ENCODE results near the gene SFXN2. TPM values are rescaled to one million over a fixed set of nuclear protein-coding genes. Genes with fewer than 3 reads are reported as not detected.
A peak's percentile ranks its signal among the peaks of the same experiment; 100 is the strongest.

SFXN2 gene
- total and polyA plus RNA-seq, 12 donors: 0.91 to 12.2 (median 5.7) TPM

DNA sequence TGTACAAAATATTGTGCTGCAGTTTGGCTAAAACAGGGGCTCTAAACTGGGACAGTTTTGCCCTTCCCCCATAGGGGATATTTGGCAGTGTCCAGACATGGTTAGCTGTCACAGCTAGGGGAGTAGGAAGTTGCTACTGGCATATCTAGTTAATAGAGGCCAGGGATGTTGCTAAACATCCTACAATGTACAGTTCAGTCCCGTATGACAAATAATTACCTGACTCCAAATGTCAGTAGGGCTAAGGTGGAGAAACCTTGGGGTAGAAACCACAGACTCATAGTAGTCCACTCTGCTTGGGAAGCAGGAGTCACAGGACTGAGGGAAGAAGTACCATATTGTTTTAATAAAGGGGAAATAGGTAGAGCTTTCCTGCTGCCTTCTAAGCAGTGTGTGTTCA, 69.1 kb downstream of the SFXN2 start:
- intact Hi-C loops (cut with DNase I): no loop called here
- H3K4me3 ChIP-seq: no peak overlapping the region

DNA sequence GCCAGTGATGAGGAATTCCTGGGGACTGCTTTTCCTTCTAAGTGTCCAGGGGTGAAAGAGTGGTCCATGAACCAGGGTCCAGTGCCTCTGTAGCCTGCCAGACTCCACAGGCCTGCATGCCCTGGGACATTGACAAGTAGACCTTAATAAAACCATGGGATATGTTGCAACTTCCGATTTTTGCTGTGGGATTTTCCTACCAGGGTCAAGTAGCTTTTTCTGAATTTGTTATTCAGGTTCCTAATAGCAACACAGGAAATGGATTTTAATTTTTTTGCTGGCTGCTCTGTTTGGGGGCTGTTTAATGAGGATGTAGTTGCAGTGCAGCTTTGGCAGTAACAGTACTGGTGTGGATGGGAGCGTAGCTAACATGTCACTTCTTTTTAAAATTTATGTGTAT, 71.4 kb downstream of the SFXN2 start:
- H3K36me3 ChIP-seq (replicated peaks in 1 of 2): no peaks in the 10 kb centered on the region

More for the DNA sequence above, 69.1 kb downstream of the SFXN2 start:
- no peaks in the 10 kb centered on the region for H3K27me3 ChIP-seq
- peaks cover 71 to 84% of the 10 kb centered on the region in 2 donors for H3K4me1 ChIP-seq (replicated peaks in 1 of 2)
- H3K9me3 ChIP-seq (replicated peaks in 1 of 3): no peaks in the 10 kb centered on the region
- no peaks in the 10 kb centered on the region for H3K36me3 ChIP-seq (replicated peaks in 1 of 2)
- TF ChIP-seq, protein P1, sequence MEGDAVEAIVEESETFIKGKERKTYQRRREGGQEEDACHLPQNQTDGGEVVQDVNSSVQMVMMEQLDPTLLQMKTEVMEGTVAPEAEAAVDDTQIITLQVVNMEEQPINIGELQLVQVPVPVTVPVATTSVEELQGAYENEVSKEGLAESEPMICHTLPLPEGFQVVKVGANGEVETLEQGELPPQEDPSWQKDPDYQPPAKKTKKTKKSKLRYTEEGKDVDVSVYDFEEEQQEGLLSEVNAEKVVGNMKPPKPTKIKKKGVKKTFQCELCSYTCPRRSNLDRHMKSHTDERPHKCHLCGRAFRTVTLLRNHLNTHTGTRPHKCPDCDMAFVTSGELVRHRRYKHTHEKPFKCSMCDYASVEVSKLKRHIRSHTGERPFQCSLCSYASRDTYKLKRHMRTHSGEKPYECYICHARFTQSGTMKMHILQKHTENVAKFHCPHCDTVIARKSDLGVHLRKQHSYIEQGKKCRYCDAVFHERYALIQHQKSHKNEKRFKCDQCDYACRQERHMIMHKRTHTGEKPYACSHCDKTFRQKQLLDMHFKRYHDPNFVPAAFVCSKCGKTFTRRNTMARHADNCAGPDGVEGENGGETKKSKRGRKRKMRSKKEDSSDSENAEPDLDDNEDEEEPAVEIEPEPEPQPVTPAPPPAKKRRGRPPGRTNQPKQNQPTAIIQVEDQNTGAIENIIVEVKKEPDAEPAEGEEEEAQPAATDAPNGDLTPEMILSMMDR (IDR thresholded peaks at IDR 0.05): no peak
- TF ChIP-seq POLR2A (IDR thresholded peaks at IDR 0.05): no peak
- peak overlapping the region; percentile 63 to 96 (median 92) for H3K27ac ChIP-seq
- 33 to 58% (median 39%) methylated on average over 1 of the region's 1 CpG for WGBS, 4 donors
- no peak for DNase-seq

DNA sequence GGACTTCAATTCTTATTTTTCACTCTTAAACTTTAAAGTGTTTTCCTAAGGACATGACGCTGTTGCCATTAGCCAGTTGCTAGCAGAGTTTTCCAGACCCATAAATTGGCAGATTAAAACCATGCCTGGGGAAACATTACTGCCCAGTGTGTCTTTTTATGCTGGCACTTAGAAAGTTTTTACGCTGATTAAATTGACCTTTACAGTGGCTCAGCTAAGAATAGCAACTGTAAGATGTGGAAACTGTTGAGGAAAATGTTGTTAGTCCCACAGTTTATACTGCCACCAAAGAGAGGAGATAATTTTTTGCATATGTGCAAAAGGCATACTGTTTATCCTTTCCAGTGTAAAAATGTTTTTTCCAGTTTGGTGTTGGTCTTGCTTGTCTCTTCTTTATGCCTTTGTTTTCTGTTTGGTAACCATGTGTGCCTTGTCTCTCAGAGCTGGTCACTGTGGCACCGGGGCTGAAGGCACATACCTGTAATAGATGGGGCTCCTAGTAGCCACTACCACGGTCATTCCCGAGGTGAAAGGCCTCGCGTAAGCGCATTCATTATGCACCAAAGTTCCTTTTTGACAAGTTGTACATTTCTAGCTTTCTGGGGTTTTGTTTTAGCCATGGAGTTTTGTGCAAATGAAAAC, 77.4 kb downstream of the SFXN2 start:
- Histone ChIP-seq H3K27me3 (no peaks in the 10 kb centered on the region), H3K9me3 (replicated peaks in 1 of 3) (no peaks in the 10 kb centered on the region), H3K4me3 (no peak overlapping the region), H3K27ac (peak overlapping the region in 3 of 5 donors; percentile 12 to 57 (median 37)), H3K4me1 (replicated peaks in 1 of 2) (peaks cover 27 to 66% of the 10 kb centered on the region in 2 donors), H3K36me3 (replicated peaks in 1 of 2) (no peaks in the 10 kb centered on the region)
- no peak for TF ChIP-seq POLR2A (IDR thresholded peaks at IDR 0.05)
- TF ChIP-seq, protein P1 (IDR thresholded peaks at IDR 0.05): no peak
- intact Hi-C loops (cut with DNase I): loop anchor here in 1 of 2 donors (5.0 kb wide), 1 partner anchor 35 kb away; no protein-coding TSS in a partner anchor
- WGBS, 4 donors: 53 to 59% (median 54%) methylated on average over 8 of the region's 8 CpGs
- DNase-seq: no peak

More for the DNA sequence above, 71.4 kb downstream of the SFXN2 start:
- DNase-seq: peak in 4 of 7 donors; percentile 44 to 69 (median 56)
- Histone ChIP-seq H3K27ac (peak overlapping the region in 4 of 5 donors; percentile 13 to 77 (median 50)), H3K27me3 (no peaks in the 10 kb centered on the region), H3K4me3 (no peak overlapping the region), H3K9me3 (replicated peaks in 1 of 3) (no peaks in the 10 kb centered on the region), H3K4me1 (replicated peaks in 1 of 2) (peaks cover 51 to 62% of the 10 kb centered on the region in 2 donors)
- intact Hi-C loops (cut with DNase I): no loop called here
- TF ChIP-seq, protein P1 (IDR thresholded peaks at IDR 0.05): no peak
- TF ChIP-seq POLR2A (IDR thresholded peaks at IDR 0.05): no peak
- 17 to 29% (median 20%) methylated on average over 2 of the region's 2 CpGs for WGBS, 4 donors

Other genes with a start within 250 kb of the SFXN2 start
- gene ACTR1A, start 211.9 kb upstream of the SFXN2 start, total RNA-seq: 100 to 1,000 TPM in 6 of 9 donors, 10 to 100 TPM in 3; 80.4 to 154 (median 108) TPM
- gene ACTR1A, start 211.9 kb upstream of the SFXN2 start, polyA plus RNA-seq: 100 to 1,000 TPM in 2 of 3 donors, 10 to 100 TPM in 1; 68.1 to 117 (median 102) TPM
- gene SUFU, start 210.7 kb upstream of the SFXN2 start, total RNA-seq: 10 to 100 TPM in 6 of 9 donors, 1 to 10 TPM in 3; 5.8 to 20.2 (median 12.5) TPM
- gene SUFU, start 210.7 kb upstream of the SFXN2 start, polyA plus RNA-seq: 10 to 100 TPM in 1 of 3 donors, 1 to 10 TPM in 2; 4.3 to 11.8 (median 8.3) TPM
- 100 to 1,000 TPM in 7 of 9 donors, 10 to 100 TPM in 2; 21.6 to 175 (median 133) TPM for gene TRIM8, start 70.2 kb upstream of the SFXN2 start, total RNA-seq
- 10 to 100 TPM; 45.0 to 57.6 (median 53.0) TPM for gene TRIM8, start 70.2 kb upstream of the SFXN2 start, polyA plus RNA-seq
- 10 to 100 TPM in 4 of 9 donors, 1 to 10 TPM in 5; 4.8 to 13.2 (median 9.9) TPM for gene ARL3, start 239 bp upstream of the SFXN2 start, total RNA-seq
- gene ARL3, start 239 bp upstream of the SFXN2 start, polyA plus RNA-seq: 10 to 100 TPM in 1 of 3 donors, 1 to 10 TPM in 2; 6.4 to 20.5 (median 7.6) TPM
- 100 to 1,000 TPM in 7 of 9 donors, 10 to 100 TPM in 2; 53.5 to 231 (median 118) TPM for gene WBP1L, start 29.3 kb downstream of the SFXN2 start, total RNA-seq
- 10 to 100 TPM; 38.5 to 48.5 (median 46.7) TPM for gene WBP1L, start 29.3 kb downstream of the SFXN2 start, polyA plus RNA-seq
- over 10,000 TPM in 6 of 9 donors, 1,000 to 10,000 TPM in 3; 5,772 to 29,109 (median 18,025) TPM for gene CYP17A1, start 122.8 kb downstream of the SFXN2 start, total RNA-seq
- over 10,000 TPM in 2 of 3 donors, 1,000 to 10,000 TPM in 1; 2,313 to 37,742 (median 10,572) TPM for gene CYP17A1, start 122.8 kb downstream of the SFXN2 start, polyA plus RNA-seq
- gene BORCS7, start 139.6 kb downstream of the SFXN2 start, total RNA-seq: 100 to 1,000 TPM in 3 of 9 donors, 10 to 100 TPM in 6; 49.7 to 154 (median 73.8) TPM
- gene BORCS7, start 139.6 kb downstream of the SFXN2 start, polyA plus RNA-seq: 10 to 100 TPM; 46.9 to 90.8 (median 63.1) TPM
- gene AS3MT, start 154.8 kb downstream of the SFXN2 start, total RNA-seq: 100 to 1,000 TPM; 177 to 361 (median 325) TPM
- 100 to 1,000 TPM; 275 to 910 (median 281) TPM for gene AS3MT, start 154.8 kb downstream of the SFXN2 start, polyA plus RNA-seq
- 10 to 100 TPM; 15.9 to 52.0 (median 40.7) TPM for gene CNNM2, start 203.7 kb downstream of the SFXN2 start, total RNA-seq
- gene CNNM2, start 203.7 kb downstream of the SFXN2 start, polyA plus RNA-seq: 10 to 100 TPM in 1 of 3 donors, 1 to 10 TPM in 2; 5.4 to 28.3 (median 8.3) TPM

Measured in adrenal gland (tissue), 12 donors.